Stimulated activated CD4-positive, alpha-beta T cell treated with anti-CD3 and anti-CD28 coated beads, Interleukin-12 subunit alpha, Interleukin-12 subunit beta, amount 100 ng/mL, for 4 hours (primary cell): Measurements from ENCODE around the gene INO80B.
A peak's percentile ranks its signal among the peaks of the same experiment; 100 is the strongest.

Experiments used
- DNase-seq: peaks from one replicate; pipeline ENCODE4 v3.0.0-alpha.2; 2020

Gene INO80B

DNA sequence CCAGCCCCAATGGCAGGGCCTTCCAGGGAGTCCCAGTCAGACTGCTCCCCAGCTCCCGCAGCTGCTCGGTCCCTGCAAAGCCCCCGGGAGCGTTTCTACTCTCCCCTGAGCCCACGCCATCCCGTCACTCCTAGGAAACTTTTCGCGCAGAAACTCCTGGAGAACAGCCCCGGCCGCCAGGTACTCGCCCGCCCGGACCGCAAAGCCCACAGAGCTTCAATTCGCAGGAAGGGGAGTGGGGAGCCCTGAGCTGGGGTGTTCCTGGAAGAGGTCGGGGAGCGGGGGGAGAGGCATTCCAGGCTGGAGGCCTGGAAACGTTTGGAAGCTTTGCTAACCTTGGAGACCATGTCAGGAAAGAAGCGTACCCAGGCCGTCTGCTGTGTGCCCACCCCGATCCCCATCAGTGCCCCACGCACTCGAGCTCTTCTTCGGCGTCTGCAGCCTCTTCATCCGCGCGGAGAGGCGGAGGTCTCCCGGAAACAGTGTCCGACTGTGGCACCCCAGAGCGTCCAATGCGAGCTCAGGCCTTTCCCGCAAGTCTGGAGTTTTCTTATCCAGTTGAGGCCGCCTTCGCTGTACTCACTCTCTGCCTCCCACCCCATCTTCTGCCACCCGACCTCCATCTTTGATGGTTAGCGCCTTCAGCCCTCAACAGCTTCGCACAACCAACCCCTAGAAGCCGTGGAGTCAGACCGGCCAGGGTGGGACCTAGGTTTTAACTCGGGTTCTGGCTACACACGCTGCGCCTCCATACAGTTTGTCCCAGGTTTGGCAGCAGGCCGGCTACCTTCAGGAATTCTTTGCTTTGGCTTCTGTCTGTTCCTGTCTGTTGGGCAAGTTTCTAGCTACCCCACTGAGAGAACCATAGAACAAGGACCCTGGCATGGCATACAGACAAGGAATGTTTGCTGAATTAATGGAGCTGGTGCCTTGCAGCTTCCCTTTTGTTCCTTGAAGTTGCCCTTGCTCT is 48.9 kb downstream of the INO80B start:
- DNase-seq = no peak

- DNase-seq = no peak
These were observed 49.7 kb downstream of the INO80B start for GRCh38 chr2:74504591-74504990.

DNA sequence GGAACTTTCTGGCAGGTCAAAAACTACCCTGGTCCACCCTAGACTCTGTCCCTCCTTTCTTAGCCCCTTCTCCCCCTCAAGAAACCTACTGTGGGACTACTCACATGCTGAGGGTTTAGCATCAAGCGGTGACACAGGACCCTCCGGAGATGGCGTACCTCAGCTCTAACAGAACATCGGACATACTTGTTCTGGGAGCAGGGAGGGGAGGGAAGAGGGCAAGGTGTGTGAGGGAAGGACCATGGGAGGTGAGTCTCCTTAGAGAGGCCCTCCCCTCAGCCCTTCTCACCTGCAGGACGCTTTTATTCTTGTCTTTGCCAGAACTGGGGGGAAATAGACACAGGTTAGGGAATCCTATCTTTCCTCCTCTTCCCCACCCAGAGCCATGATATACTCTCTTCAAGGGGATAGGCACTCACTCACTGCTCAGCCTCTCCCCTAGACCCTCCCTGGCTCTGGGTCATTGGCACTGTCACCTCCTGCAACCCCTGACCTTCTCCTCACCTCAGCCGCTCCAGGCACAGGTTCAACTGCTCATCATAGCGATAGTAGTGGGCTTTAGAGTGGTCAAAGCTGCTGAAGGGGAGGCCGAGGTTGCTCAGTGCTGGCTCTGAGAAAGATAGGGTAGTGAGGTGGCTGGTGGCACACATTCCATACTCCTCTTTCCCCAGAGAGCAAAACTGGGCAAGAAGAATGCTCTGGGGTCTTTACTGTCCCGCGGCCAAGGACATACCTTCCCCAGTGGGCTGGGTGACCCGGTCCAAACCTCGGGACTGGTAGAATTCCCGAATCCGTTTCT is 50.8 kb downstream of the INO80B start:
- DNase-seq = no peak

- peak; percentile 99 for DNase-seq
These were observed 52.4 kb downstream of the INO80B start, which contains the start of gene PCGF1 for GRCh38 chr2:74507145-74507925. TSS of gene PCGF1 (minus strand) at chr2:74507695. CDS start at chr2:74507668, 27 bp downstream.
